ENCODE data around the gene LSM12. TPM values are rescaled to one million over a fixed set of nuclear protein-coding genes. Genes with fewer than 3 reads are reported as not detected.
A peak's percentile ranks its signal among the peaks of the same experiment; 100 is the strongest.

Gene LSM12
- total RNA-seq, 1 donor from 2014 or later, result 69.6 TPM

GRCh38 chr17:44086364-44087311, 20.2 kb upstream of the LSM12 start:
- H3K27me3 Mint-ChIP-seq (ENCODE audit: insufficient read depth, low read depth), result peaks cover 6% of the 10 kb centered on the region
- H3K4me1 Mint-ChIP-seq, result peaks cover 46% of the 10 kb centered on the region
- no peak overlapping the region for H3K9ac ChIP-seq
- H3K27ac Mint-ChIP-seq, result peak overlapping the region; percentile 96
- TF ChIP-seq EZH2 (IDR thresholded peaks at IDR 0.05) (no peak), EZH2phosphoT487 (IDR thresholded peaks at IDR 0.05) (no peak), CTCF (IDR thresholded peaks at IDR 0.05) (no peak)
- no peaks in the 10 kb centered on the region for H3K36me3 ChIP-seq
- H3K4me2 ChIP-seq, result peak overlapping the region; percentile 66
- no peak overlapping the region for H2AFZ ChIP-seq (replicated peaks)
- H3K27ac ChIP-seq, result peak overlapping the region; percentile 87
- peak overlapping the region; percentile 80 for H3K4me3 Mint-ChIP-seq
- no peaks in the 10 kb centered on the region for H4K20me1 ChIP-seq (ENCODE audit: low read depth)
- peaks cover 29% of the 10 kb centered on the region for H3K4me1 ChIP-seq
- no peaks in the 10 kb centered on the region for H3K79me2 ChIP-seq (ENCODE audit: low read depth)
- H3K4me3 ChIP-seq, result peak overlapping the region; percentile 29
- H3F3A ChIP-seq (ENCODE audit: low read depth), result peaks cover 34% of the 10 kb centered on the region
- no peaks in the 10 kb centered on the region for H3K9me3 ChIP-seq (ENCODE audit: low read depth)
- no peaks in the 10 kb centered on the region for H3K27me3 ChIP-seq
- DNase-seq (ENCODE audit: low spot score), result peak; percentile 67
- peaks cover 23% of the 10 kb centered on the region for H3K36me3 Mint-ChIP-seq
- H3K9me3 Mint-ChIP-seq, result no peaks in the 10 kb centered on the region

- H2AFZ ChIP-seq (replicated peaks), result no peak overlapping the region
- no peak overlapping the region for H3K4me3 ChIP-seq
- no peak for DNase-seq (ENCODE audit: low spot score)
- Mint-ChIP-seq H3K9me3 (no peaks in the 10 kb centered on the region), H3K27me3 (ENCODE audit: insufficient read depth, low read depth) (peaks cover 6% of the 10 kb centered on the region), H3K4me3 (peak overlapping the region; percentile 18), H3K27ac (peak overlapping the region; percentile 89), H3K4me1 (peaks cover 46% of the 10 kb centered on the region), H3K36me3 (peaks cover 22% of the 10 kb centered on the region)
- H4K20me1 ChIP-seq (ENCODE audit: low read depth), result no peaks in the 10 kb centered on the region
- H3K79me2 ChIP-seq (ENCODE audit: low read depth), result no peaks in the 10 kb centered on the region
- peaks cover 34% of the 10 kb centered on the region for H3F3A ChIP-seq (ENCODE audit: low read depth)
- TF ChIP-seq EZH2phosphoT487 (IDR thresholded peaks at IDR 0.05) (no peak), EZH2 (IDR thresholded peaks at IDR 0.05) (no peak), CTCF (IDR thresholded peaks at IDR 0.05) (no peak)
- peak overlapping the region; percentile 66 for H3K4me2 ChIP-seq
- H3K9me3 ChIP-seq (ENCODE audit: low read depth), result no peaks in the 10 kb centered on the region
- H3K4me1 ChIP-seq, result peaks cover 29% of the 10 kb centered on the region
- no peaks in the 10 kb centered on the region for H3K36me3 ChIP-seq
- H3K9ac ChIP-seq, result no peak overlapping the region
- H3K27me3 ChIP-seq, result no peaks in the 10 kb centered on the region
- peak overlapping the region; percentile 34 for H3K27ac ChIP-seq
Observed at GRCh38 chr17:44085908-44086307, 19.4 kb upstream of the LSM12 start.

GRCh38 chr17:44084921-44085320, 18.4 kb upstream of the LSM12 start:
- no peaks in the 10 kb centered on the region for H3K9me3 Mint-ChIP-seq
- Histone ChIP-seq H3F3A (ENCODE audit: low read depth) (peaks cover 34% of the 10 kb centered on the region), H3K79me2 (ENCODE audit: low read depth) (no peaks in the 10 kb centered on the region), H2AFZ (replicated peaks) (no peak overlapping the region), H3K9ac (no peak overlapping the region), H3K9me3 (ENCODE audit: low read depth) (no peaks in the 10 kb centered on the region), H3K27ac (peak overlapping the region; percentile 80), H3K4me2 (peak overlapping the region; percentile 42), H3K27me3 (no peaks in the 10 kb centered on the region), H3K4me3 (no peak overlapping the region), H3K4me1 (peaks cover 29% of the 10 kb centered on the region), H3K36me3 (no peaks in the 10 kb centered on the region), H4K20me1 (ENCODE audit: low read depth) (no peaks in the 10 kb centered on the region)
- peak overlapping the region; percentile 69 for H3K27ac Mint-ChIP-seq
- H3K27me3 Mint-ChIP-seq (ENCODE audit: insufficient read depth, low read depth), result peaks cover 6% of the 10 kb centered on the region
- TF ChIP-seq EZH2 (IDR thresholded peaks at IDR 0.05), result no peak
- TF ChIP-seq CTCF (IDR thresholded peaks at IDR 0.05), result no peak
- TF ChIP-seq EZH2phosphoT487 (IDR thresholded peaks at IDR 0.05), result no peak
- H3K4me3 Mint-ChIP-seq, result peak overlapping the region; percentile 63
- H3K36me3 Mint-ChIP-seq, result peaks cover 28% of the 10 kb centered on the region
- H3K4me1 Mint-ChIP-seq, result peaks cover 56% of the 10 kb centered on the region
- peak; percentile 41 for DNase-seq (ENCODE audit: low spot score)

Measured in neural progenitor cell (in vitro differentiated cells).